NCI-H748 treated with DMSO at 0.1 percent for 48 hours (cell line): Measurements from ENCODE around the gene SNTG2.

Experiments used
- DNase-seq: peaks from one replicate; lab custom pipeline; 2025; lab: John Stamatoyannopoulos, UW

SNTG2 gene

GRCh38 chr2:1147873-1148612 is 197.4 kb downstream of the SNTG2 start:
- no peak for DNase-seq

GRCh38 chr2:1150724-1151511 is 200.3 kb downstream of the SNTG2 start:
- DNase-seq: no peak

- DNase-seq: no peak
These were observed 201.7 kb downstream of the SNTG2 start for GRCh38 chr2:1152375-1152774.

- DNase-seq: no peak
These were observed 203.3 kb downstream of the SNTG2 start for GRCh38 chr2:1153920-1154319.

GRCh38 chr2:1154710-1155594 is 204.3 kb downstream of the SNTG2 start:
- DNase-seq: no peak

- DNase-seq: no peak
These were observed 205.4 kb downstream of the SNTG2 start for GRCh38 chr2:1156059-1156458.

- no peak for DNase-seq
These were observed 205.9 kb downstream of the SNTG2 start for GRCh38 chr2:1156531-1156930.

GRCh38 chr2:1157107-1157506 is 206.5 kb downstream of the SNTG2 start:
- no peak for DNase-seq

- DNase-seq: no peak
These were observed 208.4 kb downstream of the SNTG2 start for GRCh38 chr2:1159013-1159412.

- no peak for DNase-seq
These were observed 211.6 kb downstream of the SNTG2 start for GRCh38 chr2:1162246-1162645.

- DNase-seq: no peak
These were observed 212.3 kb downstream of the SNTG2 start for GRCh38 chr2:1162768-1163584.

GRCh38 chr2:1166976-1167375 is 216.3 kb downstream of the SNTG2 start:
- DNase-seq: no peak

- no peak for DNase-seq
These were observed 218.2 kb downstream of the SNTG2 start for GRCh38 chr2:1168846-1169245.

- no peak for DNase-seq
These were observed 218.8 kb downstream of the SNTG2 start for GRCh38 chr2:1169291-1169949.

GRCh38 chr2:1170241-1170640 is 219.6 kb downstream of the SNTG2 start:
- no peak for DNase-seq

- no peak for DNase-seq
These were observed 220.1 kb downstream of the SNTG2 start for GRCh38 chr2:1170711-1171110.

GRCh38 chr2:1173528-1173927 is 222.9 kb downstream of the SNTG2 start:
- DNase-seq: no peak

- no peak for DNase-seq
These were observed 231.2 kb downstream of the SNTG2 start for GRCh38 chr2:1181893-1182292.

- DNase-seq: no peak
These were observed 232.7 kb downstream of the SNTG2 start for GRCh38 chr2:1183300-1183699.

GRCh38 chr2:1186421-1186820 is 235.8 kb downstream of the SNTG2 start:
- no peak for DNase-seq

- no peak for DNase-seq
These were observed 236.5 kb downstream of the SNTG2 start for GRCh38 chr2:1187189-1187588.
